K562 (cell line): Measurements from ENCODE around the gene FIG4. TPM values are rescaled to one million over a fixed set of nuclear protein-coding genes. Genes with fewer than 3 reads are reported as not detected.

ENCODE experiments used
- ATAC-seq: fragments of 200-7000 bp; cut with Tn5 transposase; 3 replicates; pipeline ENCODE4 v1.9.1; 2020; ENCODE audit warnings: moderate library complexity
- BruUV-seq: library from RNA; stranded (reverse); fragments of 400-500 nt; replicated peaks from 2 replicates; lab custom pipeline; 2021; lab: Mats Ljungman, UMichigan
- CTCF ChIA-PET: fragments of 300-600 bp; formaldehyde crosslinking; extraction: SDS; loops from one replicate; lab custom pipeline; 2021; ENCODE audit warnings: low intra/inter-chr PET ratio; lab: Yijun Ruan, JAX
- POLR2A ChIA-PET: fragments of 300-600, 350-650 bp; sonication (Branson Sonifier 250); formaldehyde crosslinking; extraction: SDS; loops from one replicate; lab custom pipeline; 2021; ENCODE audit warnings: antibody characterized with exemption, inconsistent platforms; lab: Yijun Ruan, JAX
- DNase-seq, 4 experiments: peaks; one replicate each; pipeline versions ENCODE4 v3.0.0 to v3.0.0-alpha.2; 2011 to 2018; ENCODE audit warnings: low spot score in 3 of 4, mixed read lengths in 3 of 4; ENCODE audit errors: extremely low read depth in 1 of 4
- FAIRE-seq: peaks from 2 replicates; lab custom pipeline; 2011; peaks lifted over from hg19 to GRCh38; lab: Jason Lieb, UNC
- H2AFZ ChIP-seq: 2 replicates; pipeline ENCODE4 v1.6.0; 2011; ENCODE audit warnings: low read depth, low read length, control low read depth, inconsistent platforms
- H3K27ac ChIP-seq: fragments of 200-600 bp; 3 replicates; pipeline ENCODE4 v1.8.0; 2011; ENCODE audit warnings: low read depth, mild to moderate bottlenecking, control low read depth, inconsistent platforms, low read length, moderate library complexity, mixed read lengths; ENCODE audit errors: extremely low read depth
- H3K27me3 ChIP-seq, 2 experiments: fragments of 300-600 bp in 1 of 2; 2 replicates in 1 of 2; 3 replicates in 1 of 2; pipeline versions ENCODE4 v1.6.0 to v1.8.0; 2011; ENCODE audit warnings: inconsistent platforms in 2 of 2, low read length in 2 of 2, mild to moderate bottlenecking in 1 of 2, mixed read lengths in 1 of 2, moderate library complexity in 1 of 2; ENCODE audit not compliant: control insufficient read depth in 2 of 2, insufficient read depth in 2 of 2
- H3K36me3 ChIP-seq: fragments of 300-600 bp; 3 replicates; pipeline ENCODE4 v1.8.0; 2011; ENCODE audit warnings: mild to moderate bottlenecking, low read length, inconsistent platforms; ENCODE audit not compliant: control insufficient read depth, insufficient read depth
- H3K4me1 ChIP-seq, 2 experiments: fragments of 200-600 bp in 1 of 2; replicated peaks in 1 of 2; 2 replicates in 1 of 2; 3 replicates in 1 of 2; pipeline versions ENCODE4 v1.5.1 to v1.8.0; 2011; ENCODE audit warnings: inconsistent platforms in 2 of 2, low read length in 2 of 2, mild to moderate bottlenecking in 1 of 2, mixed read lengths in 1 of 2, moderate library complexity in 1 of 2; ENCODE audit not compliant: control insufficient read depth in 2 of 2, insufficient read depth in 2 of 2
- H3K4me2 ChIP-seq: 2 replicates; pipeline ENCODE4 v1.6.1; 2011; ENCODE audit warnings: low read length, control low read depth, inconsistent platforms, mixed read lengths; ENCODE audit not compliant: insufficient read depth
- H3K4me3 ChIP-seq: fragments of 200-600 bp; sonication (generic), shearing (Covaris generic); 2 replicates; pipeline ENCODE4 v1.5.1; 2016; ENCODE audit warnings: control low read depth, inconsistent platforms
- H3K79me2 ChIP-seq: fragments of 200-600 bp; 3 replicates; pipeline ENCODE4 v1.8.0; 2011; ENCODE audit warnings: low read length, inconsistent platforms; ENCODE audit not compliant: control insufficient read depth, insufficient read depth
- H3K9ac ChIP-seq, 2 experiments: 2 replicates each; pipeline versions ENCODE4 v1.6.0 to v1.6.1; 2011; ENCODE audit warnings: low read depth in 2 of 2, low read length in 2 of 2, control low read depth in 1 of 2, inconsistent platforms in 1 of 2, mild to moderate bottlenecking in 1 of 2, mixed read lengths in 1 of 2; ENCODE audit not compliant: insufficient read depth in 1 of 2
- H3K9me1 ChIP-seq: one replicate; pipeline ENCODE4 v1.6.0; 2011; ENCODE audit warnings: inconsistent platforms, mild to moderate bottlenecking, low read length, moderate library complexity; ENCODE audit not compliant: control insufficient read depth, insufficient read depth
- H3K9me3 ChIP-seq: replicated peaks from 2 replicates; pipeline ENCODE4 v1.5.1; 2011; ENCODE audit warnings: low read depth, low read length, inconsistent platforms; ENCODE audit not compliant: control insufficient read depth, insufficient read depth
- H4K20me1 ChIP-seq: replicated peaks from 2 replicates; pipeline ENCODE4 v1.6.1; 2011; ENCODE audit warnings: low read length, inconsistent platforms, mixed read lengths; ENCODE audit not compliant: control insufficient read depth, insufficient read depth
- EZH2 ChIP-seq: IDR thresholded peaks from 2 replicates; pipeline ENCODE4 v1.6.1; 2012; ENCODE audit warnings: low read depth, mild to moderate bottlenecking, inconsistent platforms, low read length, borderline replicate concordance
- GTF2A2 ChIP-seq: IDR thresholded peaks from 2 replicates; pipeline ENCODE4 v1.6.1; 2016; ENCODE audit warnings: mild to moderate bottlenecking, missing genetic modification characterization, missing compliant biosample characterization
- NONO ChIP-seq, 2 experiments: fragments of 200-400 bp in 1 of 2; fragments of 450-650 bp in 1 of 2; formaldehyde crosslinking in 1 of 2; IDR thresholded peaks; 2 replicates each; pipeline ENCODE4 v1.6.1; 2017; ENCODE audit warnings: low read depth in 2 of 2, mild to moderate bottlenecking in 2 of 2, moderate library complexity in 2 of 2, low read length in 1 of 2
- NR2C2 ChIP-seq, 2 experiments: fragments of 200-800 bp in 1 of 2; sonication (Bioruptor generic) in 1 of 2; sonication (generic) in 1 of 2; formaldehyde crosslinking in 1 of 2; IDR thresholded peaks; 2 replicates each; pipeline versions ENCODE4 v1.6.1 to v1.8.0; 2016 to 2022; ENCODE audit warnings: mild to moderate bottlenecking in 1 of 2, missing compliant biosample characterization in 1 of 2, missing genetic modification characterization in 1 of 2, missing genetic modification reagents in 1 of 2
- NR2F6 ChIP-seq: fragments of 450-650 bp; formaldehyde crosslinking; IDR thresholded peaks from 2 replicates; pipeline ENCODE4 v1.4.0; 2020; ENCODE audit warnings: mild to moderate bottlenecking
- PPARD ChIP-seq: fragments of 250-450 bp; sonication (Bioruptor Pico); IDR thresholded peaks from 2 replicates; pipeline ENCODE4 v1.8.0; 2022; ENCODE audit warnings: inconsistent platforms, mild to moderate bottlenecking, moderate library complexity
- TCFL5 ChIP-seq: fragments of 250-450 bp; sonication (Bioruptor Pico); conservative IDR thresholded peaks from 2 replicates; pipeline ENCODE4 v1.6.1; 2021; ENCODE audit warnings: mild to moderate bottlenecking, moderate library complexity, matching md5 sums
- YBX1 ChIP-seq: fragments of 450-650 bp; IDR thresholded peaks from 2 replicates; pipeline ENCODE4 v1.7.1; 2016; ENCODE audit warnings: mild to moderate bottlenecking
- ZNF175 ChIP-seq: fragments of 200-800 bp; sonication (Bioruptor generic); IDR thresholded peaks from 2 replicates; pipeline ENCODE4 v1.6.1; 2016; ENCODE audit warnings: low read depth, mild to moderate bottlenecking, missing genetic modification characterization, missing compliant biosample characterization
- ZNF77 ChIP-seq: fragments of 250-450 bp; sonication (Bioruptor Pico); IDR thresholded peaks from 2 replicates; pipeline ENCODE4 v1.5.0; 2020
- WGBS: fragments of 100-300 bp; shearing (Covaris generic); methylation state at CpG from one replicate; pipeline ENCODE4 v1.1.6; 2016; ENCODE audit warnings: low coverage, mixed read lengths; ENCODE audit not compliant: insufficient coverage; ENCODE audit errors: missing lambda C conversion rate; 5-methylcytosine and 5-hydroxymethylcytosine counted together
- in situ Hi-C: fragments of 300-500 bp; cut with MboI; formaldehyde crosslinking; loops from 4 replicates; pipeline ENCODE4 v1.15.0; 2018; ENCODE audit warnings: inconsistent platforms, mixed read lengths
- intact Hi-C: fragments of 100-400 bp; cut with micrococcal nuclease; formaldehyde crosslinking; loops from 2 replicates; pipeline ENCODE4 v1.14.2; 2022
- polyA plus RNA-seq, 8 experiments: library from polyadenylated mRNA; depleted of rRNA in 4 of 8; stranded (reverse) in 5 of 8; unstranded in 3 of 8; fragments of >200 nt; fragmentation: Nextera tagmentation in 2 of 8; fragmentation: Illumina TruSeq in 1 of 8; extraction: Ambion mirVana in 2 of 8; extraction: Trizol in 1 of 8; gene quantifications; 2 replicates each; pipeline versions ENCODE4 v1.2.1 to v1.2.3, GENCODE V29; 2011 to 2014; ENCODE audit warnings: inconsistent platforms in 1 of 8, missing spikeins in 1 of 8
- total RNA-seq, 7 experiments: library from RNA; depleted of rRNA in 6 of 7; stranded (reverse); fragments of >200 nt in 6 of 7; fragmentation: Illumina TruSeq in 2 of 7; extraction: Trizol in 2 of 7; gene quantifications; 2 replicates each; pipeline versions ENCODE4 v1.2.1 to v1.2.3, GENCODE V29; 2011 to 2021; ENCODE audit warnings: low replicate concordance in 1 of 7

FIG4 gene
- total and polyA plus RNA-seq, 9 of the 15 experiments (the other 6 are each of a cell fraction or from before 2014, with no cell fraction given) = 1.5 to 6.8 (median 4.3) TPM

GRCh38 chr6:109747221-109747620 is 56.1 kb downstream of the FIG4 start:
- intact Hi-C loops (no loop called here), in situ Hi-C loops (no loop called here)
- no peaks in the 10 kb centered on the region for H3K36me3 ChIP-seq
- CTCF ChIA-PET = no interaction called here
- no peaks in the 10 kb centered on the region for H3K9me1 ChIP-seq
- POLR2A ChIA-PET = no interaction called here
- no peak overlapping the region for H3K27ac ChIP-seq
- no peaks in the 10 kb centered on the region for H3K79me2 ChIP-seq
- no peaks in the 10 kb centered on the region for H3K9me3 ChIP-seq
- no peaks in the 10 kb centered on the region; the same call in 1 of the 2 replicates for H4K20me1 ChIP-seq
- no peak overlapping the region for H3K4me3 ChIP-seq
- no peak overlapping the region for H2AFZ ChIP-seq
- TF ChIP-seq PPARD (CRISPR knock-in tag) = no peak
- no peak for TF ChIP-seq GTF2A2
- no peak for TF ChIP-seq TCFL5
- TF ChIP-seq YBX1 = no peak
- no peak for TF ChIP-seq ZNF175 (CRISPR knock-in tag)
- no peak for TF ChIP-seq NONO (IDR thresholded peaks at IDR 0.05; ENCODE audit: low read depth in 2 of 2, low read length in 1 of 2)
- no peak for TF ChIP-seq NR2F6 (CRISPR knock-in tag)
- no peak for TF ChIP-seq EZH2
- no peak for TF ChIP-seq ZNF77
- no peak for TF ChIP-seq NR2C2 (CRISPR knock-in tag; IDR thresholded peaks at IDR 0.05)
- TF ChIP-seq NR2C2 (tag; IDR thresholded peaks at IDR 0.05) = no peak
- H3K4me2 ChIP-seq = no peak overlapping the region
- 0% methylated on average over 2 of the region's 2 CpGs for WGBS
- ATAC-seq (no peak), FAIRE-seq (no peak), DNase-seq (no peak)
- no TSS peak for BruUV-seq
- H3K27me3 ChIP-seq = no peaks in the 10 kb centered on the region
- H3K4me1 ChIP-seq = no peaks in the 10 kb centered on the region
- no peak overlapping the region for H3K9ac ChIP-seq
